AG09309 (cell line): ENCODE results near the gene NLRP3.

Experiments used
- DNase-seq: peaks from one replicate; pipeline ENCODE4 v3.0.0-alpha.2; 2010; ENCODE audit warnings: low read depth
- H3K4me3 ChIP-seq: 2 replicates; pipeline ENCODE4 v1.5.1; 2011; ENCODE audit warnings: mild to moderate bottlenecking, low read depth, low read length, moderate library complexity; ENCODE audit not compliant: control insufficient read depth
- CTCF ChIP-seq: IDR thresholded peaks from 2 replicates; pipeline ENCODE4 v1.5.1; 2011; ENCODE audit warnings: mild to moderate bottlenecking, low read depth, low read length, inconsistent platforms; ENCODE audit not compliant: insufficient read depth, control insufficient read depth; ENCODE audit errors: missing control alignments

The NLRP3 gene

DNA sequence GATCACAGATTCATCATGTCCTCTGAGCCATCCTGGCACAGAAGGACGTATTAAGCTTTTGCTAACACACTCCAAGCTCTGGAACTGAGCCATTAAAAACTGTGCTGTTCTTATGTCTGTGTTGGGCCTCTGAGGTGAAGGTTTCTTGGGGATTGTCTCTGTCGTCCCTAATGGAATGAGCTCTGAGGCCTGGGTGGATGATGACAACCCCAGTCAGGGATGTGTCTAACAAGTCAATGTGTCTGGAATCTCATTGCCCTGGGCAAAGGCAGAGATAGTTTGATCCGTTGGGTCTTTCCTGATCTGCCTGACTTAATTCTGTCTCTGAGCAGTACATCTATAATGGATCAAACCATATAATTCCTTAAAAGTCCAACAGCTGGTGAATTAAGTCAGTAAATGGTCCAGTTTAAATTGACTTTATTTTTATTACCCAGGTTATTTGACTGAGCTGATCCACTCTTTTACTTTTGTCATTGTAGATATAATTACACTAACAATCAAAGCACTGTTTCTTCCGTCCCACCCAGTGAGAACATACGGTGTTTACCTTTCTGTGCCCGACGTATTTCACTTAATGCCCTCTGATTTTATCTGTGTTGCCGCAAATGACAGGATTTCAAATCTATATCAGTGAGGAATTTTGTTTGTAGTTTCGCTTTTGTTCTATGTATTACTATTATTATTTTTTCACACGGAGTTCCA is 80.8 kb downstream of the NLRP3 start:
- TF ChIP-seq CTCF, result no peak
- DNase-seq, result no peak
- H3K4me3 ChIP-seq, result no peak overlapping the region
